ENCODE results near the gene ESPN.
"Not testable (repeated sequence)": the region's sequence is repeated elsewhere in the genome, so short reads cannot be mapped to it uniquely, and the experiment has no call there.

The ESPN gene

DNA sequence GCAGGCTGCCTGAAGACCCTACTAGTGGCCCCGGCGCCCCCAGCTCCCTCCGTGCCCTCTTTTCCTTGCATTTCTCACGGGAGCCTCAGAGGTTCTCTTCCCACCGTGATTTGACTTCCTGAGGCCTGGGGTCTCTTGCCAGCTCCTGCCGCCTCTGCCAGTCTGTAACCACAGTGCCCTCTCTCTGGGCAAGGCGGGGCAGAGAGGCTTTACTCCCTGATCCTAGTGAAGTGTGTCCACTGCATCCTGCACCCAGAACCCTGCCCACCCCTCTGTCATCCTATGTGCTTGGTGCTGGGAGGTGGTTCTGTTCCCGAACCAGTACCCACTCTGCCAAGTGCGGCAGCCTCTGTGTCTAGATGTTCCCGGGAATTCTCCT, 2.4 kb downstream of the ESPN start:
- DNase-seq (ENCODE audit: low read depth in 1 of 2, low spot score in 1 of 2): no peak

DNA sequence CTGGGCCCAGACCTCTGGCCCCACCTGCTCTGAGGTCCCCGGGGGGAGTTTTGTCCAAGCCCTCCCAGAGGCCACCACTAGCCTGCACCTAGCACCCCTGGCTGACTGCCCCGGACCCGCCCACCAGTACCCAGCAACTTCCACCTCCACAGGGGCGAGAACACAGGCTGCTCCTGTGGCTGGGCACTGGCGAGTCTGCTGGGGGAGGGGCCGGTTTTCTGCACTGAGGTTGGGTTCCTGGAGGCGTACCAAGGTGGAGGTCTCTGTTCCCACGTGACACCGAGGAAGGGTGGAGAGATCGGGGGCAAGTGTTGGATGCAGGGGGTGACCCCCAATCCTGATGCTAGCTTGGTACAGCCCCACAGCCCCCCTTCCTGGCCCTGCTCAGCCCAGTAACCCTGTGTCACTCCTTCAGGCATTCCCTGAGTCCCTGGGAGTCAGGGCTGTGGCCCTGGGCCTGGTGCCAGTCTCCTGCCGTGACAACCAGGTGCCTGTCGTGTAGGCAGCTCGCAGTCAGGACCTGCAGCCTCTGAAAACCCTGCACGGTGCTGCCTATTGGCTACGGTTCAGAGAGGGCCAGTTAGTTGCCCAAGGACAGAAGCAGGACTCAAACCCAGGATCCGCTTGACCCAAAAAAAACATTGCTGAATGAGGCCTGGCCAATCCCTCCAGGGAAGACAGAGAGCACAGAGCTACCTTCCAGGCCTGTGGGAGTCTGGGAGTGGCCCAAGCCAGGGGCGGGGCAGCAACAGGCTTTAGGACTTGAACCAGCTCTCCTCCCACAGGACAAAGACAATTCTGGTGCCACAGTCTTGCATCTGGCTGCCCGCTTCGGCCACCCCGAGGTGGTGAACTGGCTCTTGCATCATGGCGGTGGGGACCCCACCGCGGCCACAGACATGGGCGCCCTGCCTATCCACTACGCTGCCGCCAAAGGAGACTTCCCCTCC, 3.1 kb downstream of the ESPN start:
- DNase-seq (ENCODE audit: low read depth in 1 of 2, low spot score in 1 of 2): no peak

DNA sequence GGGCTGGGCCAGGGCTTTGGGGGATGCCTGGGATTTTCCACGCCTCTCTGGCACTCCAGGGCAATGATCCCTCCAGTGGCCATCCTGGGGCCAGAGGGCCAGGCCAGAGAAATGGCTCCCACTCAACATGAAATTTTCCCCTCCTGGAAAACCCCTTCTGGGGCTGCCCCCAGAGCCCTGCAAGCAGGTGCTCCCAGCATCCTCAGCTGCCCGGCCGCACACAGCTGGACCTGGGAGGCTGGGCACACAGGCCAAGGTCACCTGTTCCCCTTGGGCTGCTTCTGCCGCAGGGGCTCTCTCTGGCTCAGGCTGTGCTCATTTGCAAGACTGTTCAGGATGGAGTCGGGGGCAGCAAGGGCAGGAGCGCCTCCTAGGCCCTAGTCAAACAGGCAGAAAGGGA, 3.9 kb downstream of the ESPN start:
- DNase-seq (ENCODE audit: low read depth in 1 of 2, low spot score in 1 of 2): not testable (repeated sequence)

- DNase-seq (ENCODE audit: low read depth in 1 of 2, low spot score in 1 of 2): not testable (repeated sequence)
Observed at GRCh38 chr1:6429660-6430411, 5.3 kb downstream of the ESPN start.

DNA sequence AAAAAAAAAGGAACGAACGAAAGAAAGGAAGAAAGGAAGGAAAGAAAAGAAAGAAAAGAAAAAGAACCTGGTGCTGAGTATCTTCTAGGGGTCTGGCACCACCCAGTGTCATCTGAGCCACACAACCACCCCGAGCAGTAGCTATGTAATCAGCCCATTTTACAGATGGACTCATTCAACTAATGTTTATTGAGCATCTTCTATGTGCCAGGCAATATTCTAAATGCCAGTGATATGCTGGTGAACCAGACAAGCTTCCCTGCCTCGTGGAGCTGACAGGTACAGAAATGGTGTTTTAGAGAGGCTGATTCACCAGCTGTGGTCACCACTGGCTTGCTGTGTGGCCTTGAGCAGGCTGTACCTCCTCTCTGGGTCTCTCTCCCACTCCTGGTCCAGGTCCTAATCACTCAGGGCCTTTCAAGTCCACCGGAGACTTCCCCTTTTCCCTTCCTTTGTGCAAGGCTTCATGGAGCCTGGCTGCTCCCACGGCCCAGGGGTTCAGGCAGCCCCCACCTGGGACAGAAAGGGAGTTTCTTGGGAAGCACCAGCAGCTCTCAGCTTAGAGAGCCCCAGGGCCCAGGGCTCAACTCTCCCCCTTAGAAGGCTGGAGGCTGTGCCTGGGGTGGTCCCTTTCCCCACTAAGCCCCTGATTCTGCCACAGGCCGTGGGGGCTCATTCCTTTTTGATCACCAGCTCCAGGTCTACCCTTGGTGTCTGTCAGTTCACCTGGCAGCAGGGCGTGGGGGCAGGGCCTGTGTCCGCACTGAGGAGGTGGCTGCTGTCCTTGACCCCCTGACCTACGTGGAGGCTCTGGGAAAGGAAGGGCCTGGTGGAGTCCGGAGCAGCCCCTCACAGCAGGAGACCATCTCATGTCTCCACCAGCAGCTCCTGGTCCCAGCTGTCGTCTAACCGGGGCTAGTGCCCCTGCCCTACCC, 7.3 kb downstream of the ESPN start:
- not testable (repeated sequence) for DNase-seq (ENCODE audit: low read depth in 1 of 2, low spot score in 1 of 2)

DNA sequence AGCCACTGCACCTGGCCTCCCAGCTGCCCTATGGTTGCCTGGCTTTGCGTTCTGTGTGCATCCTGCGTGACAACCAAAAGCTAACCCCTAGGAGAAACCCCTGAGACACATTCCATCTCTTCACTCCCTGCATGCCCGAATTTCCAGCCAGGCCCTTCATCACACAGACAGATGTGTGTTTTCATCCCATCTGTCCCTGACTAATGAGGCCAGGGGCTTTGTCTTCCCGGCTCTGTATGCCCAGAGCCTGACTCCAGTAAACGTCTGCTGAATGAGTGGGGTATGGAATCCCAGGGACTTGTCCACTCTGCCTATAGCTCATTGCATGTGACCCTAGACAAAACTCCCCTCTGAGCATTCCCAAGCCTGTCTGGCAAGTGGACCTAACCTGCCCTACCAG, 9.6 kb downstream of the ESPN start:
- DNase-seq (ENCODE audit: low read depth in 1 of 2, low spot score in 1 of 2): no peak

GRCh38 chr1:6435129-6435528, 10.6 kb downstream of the ESPN start:
- DNase-seq (ENCODE audit: low read depth in 1 of 2, low spot score in 1 of 2): no peak

DNA sequence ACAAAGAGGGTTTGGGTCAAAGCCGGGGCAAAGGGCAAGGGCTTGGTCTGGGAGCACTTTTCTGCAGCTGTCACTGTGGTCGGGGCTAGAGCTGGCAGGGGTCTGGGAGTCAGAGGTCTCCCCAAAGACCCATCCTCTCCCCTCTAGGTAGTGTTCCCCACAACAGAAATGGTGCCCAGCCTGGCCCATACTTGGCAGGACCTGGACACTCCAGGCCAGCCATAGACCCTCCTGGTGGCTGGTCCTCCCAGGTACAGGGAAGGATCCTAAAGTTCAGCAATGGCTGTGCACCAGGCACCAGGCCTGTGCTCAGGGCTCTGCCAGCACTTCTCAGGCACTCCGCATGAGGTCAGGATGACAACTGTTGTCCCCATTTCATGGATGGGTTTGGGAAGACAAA, 11.0 kb downstream of the ESPN start:
- DNase-seq (ENCODE audit: low read depth in 1 of 2, low spot score in 1 of 2): no peak

GRCh38 chr1:6436277-6436676, 11.7 kb downstream of the ESPN start:
- not testable (repeated sequence) for DNase-seq (ENCODE audit: low read depth in 1 of 2, low spot score in 1 of 2)

GRCh38 chr1:6437012-6437700, 12.6 kb downstream of the ESPN start:
- not testable (repeated sequence) for DNase-seq (ENCODE audit: low read depth in 1 of 2, low spot score in 1 of 2)

DNA sequence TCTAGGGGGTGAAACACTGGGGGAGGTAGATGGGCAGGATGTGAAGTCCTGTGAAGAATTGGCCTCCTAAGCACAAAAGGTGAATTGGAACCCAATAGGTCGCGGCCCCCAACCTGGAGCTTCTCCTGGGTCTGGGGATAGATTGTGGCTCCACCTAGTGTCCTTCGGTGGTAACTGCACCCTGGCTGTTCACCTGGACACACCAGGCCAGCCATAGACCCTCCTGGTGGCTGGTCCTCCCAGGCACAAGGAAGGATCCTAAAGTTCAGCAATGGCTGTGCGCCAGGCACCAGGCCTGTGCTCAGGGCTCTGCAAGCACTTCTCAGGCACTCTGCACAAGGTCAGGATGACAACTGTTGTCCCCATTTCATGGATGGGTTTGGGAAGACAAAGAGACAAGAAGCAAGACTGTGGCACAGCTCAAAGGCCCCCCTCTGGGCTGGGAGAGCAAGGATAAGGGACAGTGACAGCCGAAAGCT, 13.5 kb downstream of the ESPN start:
- DNase-seq (ENCODE audit: low read depth in 1 of 2, low spot score in 1 of 2): peak; percentile 49 to 63

GRCh38 chr1:6440198-6441126, 15.9 kb downstream of the ESPN start:
- peak in 1 of 2 donors; percentile 44 for DNase-seq (ENCODE audit: low read depth in 1 of 2, low spot score in 1 of 2)

DNA sequence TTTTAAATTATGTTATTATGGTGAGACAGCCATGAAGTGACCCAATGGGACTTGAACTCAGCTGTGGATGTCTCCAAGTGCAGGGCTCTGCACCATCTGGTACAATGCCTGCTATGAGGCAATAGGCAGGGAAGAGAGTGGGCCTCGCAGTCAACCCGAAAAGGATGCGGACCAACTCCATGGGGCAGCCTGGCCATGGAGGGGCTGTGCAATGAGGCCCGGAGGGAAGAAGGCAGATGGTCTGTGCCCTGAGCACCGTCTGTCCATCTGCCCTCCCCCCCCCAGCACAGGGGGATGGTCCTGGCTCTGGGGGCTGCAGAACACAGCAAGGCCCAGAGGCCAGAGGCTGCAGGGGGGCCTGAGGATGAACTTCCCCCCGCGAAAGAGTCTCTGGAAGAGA, 17.0 kb downstream of the ESPN start:
- DNase-seq (ENCODE audit: low read depth in 1 of 2, low spot score in 1 of 2): no peak

DNA sequence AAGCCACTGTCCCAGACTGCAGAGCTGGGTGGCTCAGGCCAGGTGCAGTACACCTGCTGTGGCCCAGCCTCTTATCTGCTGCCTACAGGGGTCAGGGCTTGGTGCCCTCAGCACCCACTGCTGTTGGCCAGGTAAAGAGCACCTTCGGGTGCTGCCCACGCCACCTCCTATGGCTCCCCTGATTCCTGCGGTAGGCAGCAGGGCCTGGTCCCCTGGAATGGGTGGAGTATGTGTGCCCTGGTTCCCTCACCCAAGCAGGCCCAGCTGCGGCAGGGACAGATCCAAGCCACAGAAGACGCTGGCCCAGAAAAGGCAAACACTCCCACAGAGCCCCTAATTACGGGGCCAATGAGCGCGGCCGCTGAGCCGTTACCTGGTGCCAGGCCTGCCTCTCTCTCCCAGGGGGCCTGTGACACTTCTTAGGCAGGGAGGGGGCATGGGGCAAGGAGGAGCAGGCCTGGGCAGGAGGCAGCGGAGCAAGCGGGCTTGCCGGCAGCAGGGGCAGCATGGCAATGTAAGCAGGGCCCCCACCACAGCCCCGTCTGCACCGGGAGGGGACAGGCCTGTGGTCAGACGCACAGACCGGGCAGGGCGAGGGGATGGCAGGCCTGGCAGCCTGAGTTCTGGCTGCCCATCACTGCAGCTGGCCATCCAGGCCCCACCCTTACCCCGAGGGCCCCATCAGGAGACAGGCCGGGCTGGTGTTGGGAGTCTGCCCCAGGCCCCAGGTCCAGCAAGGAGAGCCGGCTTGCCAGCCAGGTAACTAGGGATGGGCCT, 19.0 kb downstream of the ESPN start:
- DNase-seq (ENCODE audit: low read depth in 1 of 2, low spot score in 1 of 2): no peak

DNA sequence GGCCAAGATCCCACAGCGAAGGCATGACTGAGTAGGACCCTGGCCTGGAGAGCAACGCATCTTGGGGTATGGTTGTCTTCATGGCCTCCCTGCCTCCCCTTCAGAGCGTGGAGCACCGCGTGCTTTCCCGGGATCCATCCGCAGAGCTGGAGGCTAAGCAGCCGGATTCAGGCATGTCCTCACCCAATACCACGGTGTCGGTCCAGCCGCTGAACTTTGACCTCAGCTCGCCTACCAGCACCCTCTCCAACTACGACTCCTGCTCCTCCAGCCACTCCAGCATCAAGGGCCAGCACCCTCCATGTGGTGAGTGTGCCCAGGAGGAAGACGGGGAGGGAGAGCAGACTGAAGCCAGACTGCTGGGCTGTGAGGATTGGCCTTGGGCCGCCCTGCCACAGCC, 19.8 kb downstream of the ESPN start:
- no peak for DNase-seq (ENCODE audit: low read depth in 1 of 2, low spot score in 1 of 2)

- no peak for DNase-seq (ENCODE audit: low read depth in 1 of 2, low spot score in 1 of 2)
Observed at GRCh38 chr1:6445062-6445763, 20.6 kb downstream of the ESPN start.

DNA sequence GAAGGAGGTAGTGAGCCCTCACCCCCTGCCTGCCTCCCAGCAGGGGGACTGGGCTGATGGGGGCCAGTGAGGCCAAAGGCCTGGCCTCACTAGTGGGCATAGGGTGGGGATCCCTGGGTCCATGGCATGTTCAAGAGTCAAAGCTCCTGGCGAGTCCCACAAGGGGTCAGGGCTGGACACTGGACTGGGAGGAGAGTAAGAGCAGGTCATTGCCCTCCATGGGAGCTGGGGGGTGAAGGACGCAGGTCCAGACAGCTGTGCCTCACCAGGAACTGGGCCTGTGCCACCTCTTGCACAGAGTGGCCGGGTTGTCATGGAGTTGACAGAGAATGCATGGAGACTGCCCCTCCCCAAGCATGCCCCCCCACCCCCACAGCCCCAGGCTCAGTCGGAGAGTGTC, 21.4 kb downstream of the ESPN start:
- not testable (repeated sequence) for DNase-seq (ENCODE audit: low read depth in 1 of 2, low spot score in 1 of 2)

DNA sequence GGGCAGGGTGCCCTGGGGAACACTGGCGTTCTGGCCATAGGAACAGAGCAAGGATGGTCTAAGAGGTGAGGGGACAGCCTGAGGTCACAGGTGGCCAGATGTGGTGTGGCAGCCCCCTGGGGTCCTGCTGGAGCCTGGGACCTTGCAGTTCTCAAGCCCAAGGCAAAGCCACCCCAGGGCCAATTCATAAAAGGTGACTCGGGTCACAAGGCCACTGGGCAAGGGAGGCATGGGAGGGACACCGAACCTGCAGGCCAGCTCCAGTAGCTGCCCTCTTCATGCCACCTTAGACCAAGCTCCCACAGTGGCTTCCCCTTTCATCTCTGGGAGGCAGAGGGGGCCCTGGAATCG, 22.1 kb downstream of the ESPN start:
- no peak for DNase-seq (ENCODE audit: low read depth in 1 of 2, low spot score in 1 of 2)

Data from activated CD4-positive, alpha-beta T cell treated with anti-CD3 and anti-CD28 coated beads, Interleukin-2, amount 50 U/mL, for 24 hours (primary cell).